K562 (cell line): ENCODE measurements around the gene F13A1. TPM values are rescaled to one million over a fixed set of nuclear protein-coding genes. Genes with fewer than 3 reads are reported as not detected.

Experiments used
- ATAC-seq: fragments of 200-7000 bp; cut with Tn5 transposase; 3 replicates; pipeline ENCODE4 v1.9.1; 2020; ENCODE audit warnings: moderate library complexity
- BruUV-seq: library from RNA; stranded (reverse); fragments of 400-500 nt; replicated peaks from 2 replicates; lab custom pipeline; 2021; lab: Mats Ljungman, UMichigan
- CTCF ChIA-PET: fragments of 300-600 bp; formaldehyde crosslinking; extraction: SDS; loops from one replicate; lab custom pipeline; 2021; ENCODE audit warnings: low intra/inter-chr PET ratio; lab: Yijun Ruan, JAX
- POLR2A ChIA-PET: fragments of 300-600, 350-650 bp; sonication (Branson Sonifier 250); formaldehyde crosslinking; extraction: SDS; loops from one replicate; lab custom pipeline; 2021; ENCODE audit warnings: antibody characterized with exemption, inconsistent platforms; lab: Yijun Ruan, JAX
- DNase-seq, 4 experiments: peaks; one replicate each; pipeline versions ENCODE4 v3.0.0 to v3.0.0-alpha.2; 2011 to 2018; ENCODE audit warnings: low spot score in 3 of 4, mixed read lengths in 3 of 4; ENCODE audit errors: extremely low read depth in 1 of 4
- FAIRE-seq: peaks from 2 replicates; lab custom pipeline; 2011; peaks lifted over from hg19 to GRCh38; lab: Jason Lieb, UNC
- H2AFZ ChIP-seq: 2 replicates; pipeline ENCODE4 v1.6.0; 2011; ENCODE audit warnings: low read depth, low read length, control low read depth, inconsistent platforms
- H3K27ac ChIP-seq: fragments of 200-600 bp; 3 replicates; pipeline ENCODE4 v1.8.0; 2011; ENCODE audit warnings: low read depth, mild to moderate bottlenecking, control low read depth, inconsistent platforms, low read length, moderate library complexity, mixed read lengths; ENCODE audit errors: extremely low read depth
- H3K27me3 ChIP-seq, 2 experiments: fragments of 300-600 bp in 1 of 2; 2 replicates in 1 of 2; 3 replicates in 1 of 2; pipeline versions ENCODE4 v1.6.0 to v1.8.0; 2011; ENCODE audit warnings: inconsistent platforms in 2 of 2, low read length in 2 of 2, mild to moderate bottlenecking in 1 of 2, mixed read lengths in 1 of 2, moderate library complexity in 1 of 2; ENCODE audit not compliant: control insufficient read depth in 2 of 2, insufficient read depth in 2 of 2
- H3K36me3 ChIP-seq: fragments of 300-600 bp; 3 replicates; pipeline ENCODE4 v1.8.0; 2011; ENCODE audit warnings: mild to moderate bottlenecking, low read length, inconsistent platforms; ENCODE audit not compliant: control insufficient read depth, insufficient read depth
- H3K4me1 ChIP-seq, 2 experiments: fragments of 200-600 bp in 1 of 2; replicated peaks in 1 of 2; 2 replicates in 1 of 2; 3 replicates in 1 of 2; pipeline versions ENCODE4 v1.5.1 to v1.8.0; 2011; ENCODE audit warnings: inconsistent platforms in 2 of 2, low read length in 2 of 2, mild to moderate bottlenecking in 1 of 2, mixed read lengths in 1 of 2, moderate library complexity in 1 of 2; ENCODE audit not compliant: control insufficient read depth in 2 of 2, insufficient read depth in 2 of 2
- H3K4me2 ChIP-seq: 2 replicates; pipeline ENCODE4 v1.6.1; 2011; ENCODE audit warnings: low read length, control low read depth, inconsistent platforms, mixed read lengths; ENCODE audit not compliant: insufficient read depth
- H3K4me3 ChIP-seq: fragments of 200-600 bp; sonication (generic), shearing (Covaris generic); 2 replicates; pipeline ENCODE4 v1.5.1; 2016; ENCODE audit warnings: control low read depth, inconsistent platforms
- H3K79me2 ChIP-seq: fragments of 200-600 bp; 3 replicates; pipeline ENCODE4 v1.8.0; 2011; ENCODE audit warnings: low read length, inconsistent platforms; ENCODE audit not compliant: control insufficient read depth, insufficient read depth
- H3K9ac ChIP-seq, 2 experiments: 2 replicates each; pipeline versions ENCODE4 v1.6.0 to v1.6.1; 2011; ENCODE audit warnings: low read depth in 2 of 2, low read length in 2 of 2, control low read depth in 1 of 2, inconsistent platforms in 1 of 2, mild to moderate bottlenecking in 1 of 2, mixed read lengths in 1 of 2; ENCODE audit not compliant: insufficient read depth in 1 of 2
- H3K9me1 ChIP-seq: one replicate; pipeline ENCODE4 v1.6.0; 2011; ENCODE audit warnings: inconsistent platforms, mild to moderate bottlenecking, low read length, moderate library complexity; ENCODE audit not compliant: control insufficient read depth, insufficient read depth
- H3K9me3 ChIP-seq: replicated peaks from 2 replicates; pipeline ENCODE4 v1.5.1; 2011; ENCODE audit warnings: low read depth, low read length, inconsistent platforms; ENCODE audit not compliant: control insufficient read depth, insufficient read depth
- H4K20me1 ChIP-seq: replicated peaks from 2 replicates; pipeline ENCODE4 v1.6.1; 2011; ENCODE audit warnings: low read length, inconsistent platforms, mixed read lengths; ENCODE audit not compliant: control insufficient read depth, insufficient read depth
- CEBPB ChIP-seq: fragments of 450-650 bp; IDR thresholded peaks from 2 replicates; pipeline ENCODE4 v1.6.1; 2016; ENCODE audit warnings: missing genetic modification characterization, missing compliant biosample characterization
- CEBPG ChIP-seq, 3 experiments: fragments of 200-800 bp in 1 of 3; sonication (Bioruptor generic) in 1 of 3; sonication (generic) in 1 of 3; formaldehyde crosslinking in 1 of 3; IDR thresholded peaks in 2 of 3; conservative IDR thresholded peaks in 1 of 3; 2 replicates each; pipeline versions ENCODE4 v1.6.1 to v1.8.0; 2016 to 2022; ENCODE audit warnings: missing compliant biosample characterization in 2 of 3, missing genetic modification characterization in 2 of 3, mild to moderate bottlenecking in 1 of 3, missing genetic modification reagents in 1 of 3
- HMBOX1 ChIP-seq: sonication (generic); IDR thresholded peaks from 2 replicates; pipeline ENCODE4 v1.6.1; 2016
- NR1H2 ChIP-seq: sonication (generic); formaldehyde crosslinking; IDR thresholded peaks from 2 replicates; pipeline ENCODE4 v1.4.0; 2020; ENCODE audit warnings: mild to moderate bottlenecking, missing genetic modification reagents
- SFPQ ChIP-seq: fragments of 200-400 bp; formaldehyde crosslinking; IDR thresholded peaks from 2 replicates; pipeline ENCODE4 v1.6.1; 2017; ENCODE audit warnings: mild to moderate bottlenecking, low read depth, low read length, moderate library complexity
- TRIM28 ChIP-seq: fragments of 450-650 bp; IDR thresholded peaks from 2 replicates; pipeline ENCODE4 v1.6.1; 2017
- ZFX ChIP-seq: sonication (generic); formaldehyde crosslinking; IDR thresholded peaks from 2 replicates; pipeline ENCODE4 v1.8.0; 2022; ENCODE audit warnings: mild to moderate bottlenecking, missing genetic modification reagents, moderate library complexity
- ZNF197 ChIP-seq: fragments of 200-800 bp; sonication (Bioruptor generic); IDR thresholded peaks from 2 replicates; pipeline ENCODE4 v1.6.1; 2016; ENCODE audit warnings: low read depth, missing genetic modification characterization, missing compliant biosample characterization
- whole genome bisulfite sequencing: fragments of 100-300 bp; shearing (Covaris generic); methylation state at CpG from one replicate; pipeline ENCODE4 v1.1.6; 2016; ENCODE audit warnings: low coverage, mixed read lengths; ENCODE audit not compliant: insufficient coverage; ENCODE audit errors: missing lambda C conversion rate; 5-methylcytosine and 5-hydroxymethylcytosine counted together
- in situ Hi-C: fragments of 300-500 bp; cut with MboI; formaldehyde crosslinking; loops from 4 replicates; pipeline ENCODE4 v1.15.0; 2018; ENCODE audit warnings: inconsistent platforms, mixed read lengths
- intact Hi-C: fragments of 100-400 bp; cut with micrococcal nuclease; formaldehyde crosslinking; loops from 2 replicates; pipeline ENCODE4 v1.14.2; 2022
- polyA plus RNA-seq, 8 experiments: library from polyadenylated mRNA; depleted of rRNA in 4 of 8; stranded (reverse) in 5 of 8; unstranded in 3 of 8; fragments of >200 nt; fragmentation: Nextera tagmentation in 2 of 8; fragmentation: Illumina TruSeq in 1 of 8; extraction: Ambion mirVana in 2 of 8; extraction: Trizol in 1 of 8; gene quantifications; 2 replicates each; pipeline versions ENCODE4 v1.2.1 to v1.2.3, GENCODE V29; 2011 to 2014; ENCODE audit warnings: inconsistent platforms in 1 of 8, missing spikeins in 1 of 8
- total RNA-seq, 7 experiments: library from RNA; depleted of rRNA in 6 of 7; stranded (reverse); fragments of >200 nt in 6 of 7; fragmentation: Illumina TruSeq in 2 of 7; extraction: Trizol in 2 of 7; gene quantifications; 2 replicates each; pipeline versions ENCODE4 v1.2.1 to v1.2.3, GENCODE V29; 2011 to 2021; ENCODE audit warnings: low replicate concordance in 1 of 7

F13A1 gene
- total and polyA plus RNA-seq, 9 of the 15 experiments (the other 6 are each of a cell fraction or from before 2014, with no cell fraction given), result 0.33 TPM; not detected in 8

- Histone ChIP-seq H3K4me3 (no peak overlapping the region), H3K4me1 (no peaks in the 10 kb centered on the region), H3K9me1 (no peaks in the 10 kb centered on the region), H3K27me3 (no peaks in the 10 kb centered on the region), H3K36me3 (no peaks in the 10 kb centered on the region), H3K4me2 (no peak overlapping the region), H2AFZ (no peak overlapping the region), H3K9ac (no peak overlapping the region), H3K27ac (no peak overlapping the region), H3K9me3 (no peaks in the 10 kb centered on the region), H3K79me2 (no peaks in the 10 kb centered on the region), H4K20me1 (no peaks in the 10 kb centered on the region)
- TF ChIP-seq CEBPB (peak; percentile 89), ZFX (CRISPR knock-in tag) (no peak), ZNF197 (CRISPR knock-in tag) (no peak), HMBOX1 (peak; percentile 39; the same call in 1 of the 2 replicates), SFPQ (no peak), TRIM28 (no peak), CEBPG (CRISPR knock-in tag; IDR thresholded peaks at IDR 0.05) (no peak), CEBPG (tag; conservative IDR thresholded peaks at IDR 0.05 in 1 of 2, IDR thresholded peaks at IDR 0.05 in 1 of 2) (peak; percentile 59 to 82), NR1H2 (no peak)
- ChIA-PET POLR2A (no interaction called here), CTCF (no interaction called here)
- intact Hi-C loops, result no loop called here
- no TSS peak for BruUV-seq
- no peak for ATAC-seq
- FAIRE-seq, result no peak
- 0% methylated on average over 4 of the region's 4 CpGs for WGBS
- in situ Hi-C loops, result no loop called here
- no peak for DNase-seq
These were observed 43.0 kb downstream of the F13A1 start for GRCh38 chr6:6277413-6277812.
